DMS 273 treated with DMSO at 0.1 percent for 48 hours (cell line): ENCODE measurements around the gene CDC42BPB.

Source experiments
- DNase-seq: peaks from one replicate; lab custom pipeline; 2025; lab: John Stamatoyannopoulos, UW

Gene CDC42BPB, protein sequence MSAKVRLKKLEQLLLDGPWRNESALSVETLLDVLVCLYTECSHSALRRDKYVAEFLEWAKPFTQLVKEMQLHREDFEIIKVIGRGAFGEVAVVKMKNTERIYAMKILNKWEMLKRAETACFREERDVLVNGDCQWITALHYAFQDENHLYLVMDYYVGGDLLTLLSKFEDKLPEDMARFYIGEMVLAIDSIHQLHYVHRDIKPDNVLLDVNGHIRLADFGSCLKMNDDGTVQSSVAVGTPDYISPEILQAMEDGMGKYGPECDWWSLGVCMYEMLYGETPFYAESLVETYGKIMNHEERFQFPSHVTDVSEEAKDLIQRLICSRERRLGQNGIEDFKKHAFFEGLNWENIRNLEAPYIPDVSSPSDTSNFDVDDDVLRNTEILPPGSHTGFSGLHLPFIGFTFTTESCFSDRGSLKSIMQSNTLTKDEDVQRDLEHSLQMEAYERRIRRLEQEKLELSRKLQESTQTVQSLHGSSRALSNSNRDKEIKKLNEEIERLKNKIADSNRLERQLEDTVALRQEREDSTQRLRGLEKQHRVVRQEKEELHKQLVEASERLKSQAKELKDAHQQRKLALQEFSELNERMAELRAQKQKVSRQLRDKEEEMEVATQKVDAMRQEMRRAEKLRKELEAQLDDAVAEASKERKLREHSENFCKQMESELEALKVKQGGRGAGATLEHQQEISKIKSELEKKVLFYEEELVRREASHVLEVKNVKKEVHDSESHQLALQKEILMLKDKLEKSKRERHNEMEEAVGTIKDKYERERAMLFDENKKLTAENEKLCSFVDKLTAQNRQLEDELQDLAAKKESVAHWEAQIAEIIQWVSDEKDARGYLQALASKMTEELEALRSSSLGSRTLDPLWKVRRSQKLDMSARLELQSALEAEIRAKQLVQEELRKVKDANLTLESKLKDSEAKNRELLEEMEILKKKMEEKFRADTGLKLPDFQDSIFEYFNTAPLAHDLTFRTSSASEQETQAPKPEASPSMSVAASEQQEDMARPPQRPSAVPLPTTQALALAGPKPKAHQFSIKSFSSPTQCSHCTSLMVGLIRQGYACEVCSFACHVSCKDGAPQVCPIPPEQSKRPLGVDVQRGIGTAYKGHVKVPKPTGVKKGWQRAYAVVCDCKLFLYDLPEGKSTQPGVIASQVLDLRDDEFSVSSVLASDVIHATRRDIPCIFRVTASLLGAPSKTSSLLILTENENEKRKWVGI (N-terminal part only)

DNA sequence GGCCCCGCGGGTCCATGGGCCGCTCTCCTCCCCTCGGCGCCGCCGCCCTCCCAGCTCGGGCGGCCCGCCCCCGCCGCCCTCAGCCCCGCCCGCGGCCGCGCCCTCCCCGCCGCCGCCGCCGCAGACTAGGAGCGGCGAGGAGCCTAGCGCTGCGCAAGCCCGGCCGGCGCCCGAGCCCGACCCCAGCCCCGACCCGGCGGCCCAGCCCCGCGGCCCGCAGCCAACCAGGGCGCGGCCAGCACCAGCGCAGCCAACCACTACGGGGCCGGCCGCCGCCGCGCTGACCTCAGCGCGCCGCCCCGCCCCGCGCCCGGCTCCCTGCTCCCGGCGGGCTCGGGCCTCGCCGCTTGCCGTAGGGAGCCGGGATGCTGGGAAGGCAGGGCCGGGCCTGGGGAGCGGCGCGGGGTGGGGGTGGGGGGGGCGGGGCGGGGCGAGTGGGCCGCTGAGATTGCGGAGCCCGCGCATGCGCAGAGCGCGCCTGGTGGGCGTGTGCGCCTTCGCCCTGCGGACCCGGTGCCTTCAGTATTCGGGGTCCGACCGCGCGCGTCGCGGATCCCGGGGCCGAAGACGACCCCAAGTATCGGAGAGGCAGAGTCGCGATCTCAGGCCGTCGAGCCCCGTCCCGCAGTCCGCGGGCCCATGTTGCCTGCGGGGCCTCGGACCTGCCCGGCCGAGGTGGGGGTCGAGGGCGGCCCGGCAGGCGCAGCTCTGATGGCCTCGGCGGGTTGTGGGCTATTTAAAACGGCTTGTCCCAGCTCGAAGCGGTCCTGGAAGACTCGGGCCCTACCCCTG is at the start of gene CDC42BPB:
Gene CDC42BPB (minus strand): TSS at position 178 of the 792 bp plus-strand sequence. CDS start 376 bp downstream, outside the sequence.
- peak; percentile 68 for DNase-seq

DNA sequence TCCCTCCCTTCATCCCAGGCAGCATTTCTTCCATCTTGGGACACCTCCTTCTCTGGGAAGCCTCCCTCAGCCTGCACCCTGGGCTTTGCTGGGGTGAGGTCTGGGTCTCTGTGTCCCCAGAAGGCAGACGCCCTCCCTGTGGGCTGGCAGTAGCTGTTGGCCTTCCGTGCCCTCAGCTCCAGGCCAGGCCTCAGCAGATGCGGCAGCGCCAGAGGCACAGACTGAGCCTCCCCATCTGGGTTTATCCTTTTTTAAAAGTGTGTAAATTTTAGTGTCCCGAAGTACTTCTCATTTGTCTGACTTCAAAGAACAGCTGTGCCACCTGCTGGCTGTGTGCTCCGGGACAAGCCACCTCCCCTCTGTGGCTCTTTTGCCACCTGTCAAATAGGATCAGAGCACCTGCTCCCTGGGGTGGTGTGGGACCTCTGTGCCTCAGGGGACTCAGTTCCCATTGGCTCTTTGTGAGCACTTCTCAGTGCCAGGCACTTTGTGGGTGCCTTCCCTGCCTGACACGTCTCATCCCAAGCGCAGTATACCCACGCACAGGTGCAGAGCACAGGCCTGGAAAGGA is 48.3 kb upstream of the CDC42BPB start:
- peak; percentile 15 for DNase-seq

DNA sequence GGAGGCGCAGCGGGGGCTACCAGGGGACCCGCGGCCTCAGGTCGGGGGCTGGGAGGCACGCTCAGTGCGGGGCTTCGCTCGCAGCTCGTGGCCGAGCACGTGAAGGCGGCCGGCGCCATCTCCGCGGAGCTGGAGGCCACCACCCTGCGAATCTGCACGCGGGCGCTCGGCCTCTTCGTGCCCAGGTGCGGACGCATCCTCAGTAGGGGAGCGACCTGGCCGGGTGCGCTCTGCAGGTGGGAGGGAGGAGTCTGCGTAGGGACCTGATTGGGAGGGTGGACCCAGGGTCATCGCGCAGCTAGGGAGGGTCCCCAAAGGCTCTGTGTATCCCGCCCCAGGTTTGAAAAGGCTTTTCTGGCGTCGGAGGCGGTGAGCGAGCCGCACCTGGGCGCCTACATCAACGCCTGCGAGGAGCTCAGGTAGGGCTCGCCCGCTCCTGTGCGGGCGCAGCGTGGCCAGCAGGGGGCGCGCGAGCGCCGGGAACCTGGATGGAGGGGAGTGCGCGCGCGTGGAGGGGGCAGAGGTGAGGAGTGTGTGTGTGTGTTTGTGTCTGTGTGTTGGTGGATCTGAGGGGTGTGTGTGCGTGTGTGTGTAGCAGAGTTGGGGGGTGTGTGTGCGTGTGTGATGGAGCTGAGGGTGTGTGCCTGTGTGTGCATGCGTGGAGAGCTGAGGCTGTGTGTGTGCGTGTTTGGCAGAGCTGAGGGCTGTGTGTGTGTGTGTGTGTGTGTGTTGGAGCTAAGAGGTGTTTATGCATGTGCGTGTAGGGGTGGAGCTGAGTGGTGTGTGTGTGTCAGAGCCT is 47.5 kb upstream of the CDC42BPB start:
- DNase-seq: no peak

DNA sequence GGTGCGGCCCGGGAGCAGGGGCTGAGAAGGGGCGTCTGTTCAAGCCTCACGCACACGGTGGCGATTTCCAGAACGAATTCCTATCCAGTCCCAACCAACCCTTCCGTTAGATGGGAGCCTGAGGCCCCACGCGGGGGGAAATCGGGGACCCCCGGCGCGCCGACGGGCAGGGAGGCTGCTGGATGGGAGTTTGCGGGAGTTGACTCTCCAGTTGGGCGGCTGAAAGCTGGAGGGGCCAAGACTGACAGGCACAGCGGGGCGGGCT is 47.0 kb upstream of the CDC42BPB start:
- DNase-seq: no peak

DNA sequence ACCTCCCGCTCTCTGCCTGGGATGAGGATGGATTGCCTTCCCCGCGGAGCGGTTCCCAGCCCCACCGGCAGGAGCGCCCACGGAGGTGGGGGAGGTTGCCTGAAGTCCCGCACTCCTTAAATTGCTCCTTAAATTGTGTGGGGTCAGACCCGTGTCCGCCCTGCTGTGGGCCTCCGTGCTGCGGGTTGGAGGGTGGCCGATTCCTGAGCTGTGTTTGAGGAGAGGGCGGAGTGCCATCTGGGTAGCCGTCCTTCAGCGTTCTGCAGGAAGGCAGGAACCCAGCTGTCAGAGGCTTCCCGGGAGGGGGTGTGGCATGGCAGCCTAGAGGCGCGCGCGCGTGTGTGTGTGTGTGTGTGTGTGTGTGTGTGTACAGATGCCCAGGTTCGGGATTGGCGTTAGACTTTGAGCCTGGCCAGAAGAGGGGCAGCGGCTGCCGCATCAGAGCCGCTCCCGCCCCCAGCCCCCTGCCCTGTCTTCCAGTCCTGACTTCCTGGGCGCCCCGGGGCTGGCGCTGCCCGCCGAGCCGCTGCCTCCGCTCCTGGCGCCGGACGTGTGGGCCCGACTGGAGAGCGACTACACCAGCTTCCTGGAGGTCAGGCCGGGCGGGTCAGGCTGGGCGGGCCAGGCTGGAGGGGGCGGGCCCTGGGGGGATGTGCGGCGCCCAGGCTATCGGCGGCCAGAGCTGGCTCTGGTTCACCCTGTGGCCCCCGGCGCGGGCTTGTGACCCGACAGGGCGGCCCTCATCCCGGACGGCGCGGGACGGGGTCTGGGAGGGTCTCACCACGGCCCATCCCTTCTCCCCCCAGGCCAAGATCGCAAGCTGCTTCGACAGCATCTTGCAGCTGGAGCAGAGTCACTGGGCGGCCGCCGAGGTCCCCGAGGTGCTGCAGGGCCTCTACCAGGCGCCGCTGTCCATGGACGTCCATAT is 46.4 kb upstream of the CDC42BPB start:
- peak; percentile 86 for DNase-seq

DNA sequence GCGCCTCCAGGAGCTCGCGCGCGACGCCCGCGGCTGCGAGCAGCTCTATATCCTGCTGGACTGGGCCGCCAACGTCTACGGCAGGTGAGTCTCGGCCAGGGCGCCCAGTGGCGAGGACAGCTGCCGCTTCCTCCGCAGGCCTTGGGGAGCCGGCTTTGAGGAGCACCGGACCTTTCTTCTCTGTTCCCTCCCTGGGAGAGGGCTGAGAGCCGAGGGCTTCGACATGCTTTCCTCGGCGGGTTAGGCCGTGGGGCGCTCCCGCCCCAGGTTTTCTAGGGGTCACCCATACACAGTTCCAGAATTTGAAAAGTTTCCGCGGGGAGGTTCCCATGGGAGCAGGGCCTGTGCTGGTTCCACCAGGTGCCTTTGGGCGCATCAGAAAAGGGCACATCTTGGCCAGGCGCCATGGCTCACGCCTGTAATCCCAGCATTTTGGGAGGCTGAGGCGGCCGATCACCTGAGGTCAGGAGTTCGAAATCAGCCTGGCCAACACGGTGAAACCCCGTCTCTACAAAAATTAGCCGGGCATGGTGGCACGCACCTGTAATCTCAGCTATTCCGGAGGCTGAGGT is 45.4 kb upstream of the CDC42BPB start:
- no peak for DNase-seq

DNA sequence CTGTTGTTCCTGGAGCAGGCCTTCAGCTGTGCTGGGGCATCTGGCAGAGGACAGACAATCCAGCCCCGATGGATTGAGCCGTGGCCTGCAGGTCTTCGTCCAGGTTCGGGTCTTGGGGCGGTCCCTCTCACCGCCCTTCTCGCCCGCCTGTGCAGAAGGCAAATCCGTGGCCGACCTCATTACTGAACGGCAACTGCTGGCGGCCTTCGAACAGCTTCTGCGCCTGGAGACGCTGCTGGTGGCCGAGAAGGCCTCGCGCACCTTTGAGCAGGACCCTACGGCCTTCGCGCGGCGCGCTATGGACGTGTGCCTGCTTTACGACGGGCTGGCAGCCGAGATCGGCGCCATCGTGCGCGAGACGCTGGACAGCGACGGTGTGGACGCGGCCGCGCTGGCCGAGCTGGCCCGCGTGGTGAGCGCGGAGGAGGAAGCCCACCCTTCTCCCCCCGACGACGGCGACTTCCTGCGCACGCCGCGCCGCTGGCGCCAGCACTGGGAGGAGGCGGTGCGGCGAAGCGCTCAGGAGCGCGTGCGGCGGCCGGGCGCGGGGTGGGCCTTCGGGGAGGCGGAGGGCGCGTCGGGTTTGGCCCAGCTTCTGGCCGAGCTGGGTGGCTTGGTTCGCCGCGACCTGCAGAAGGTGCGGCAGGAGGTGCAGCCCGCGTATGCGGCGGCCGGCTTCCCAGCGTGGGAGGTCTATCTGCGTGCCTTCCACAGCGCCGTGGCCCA is 44.8 kb upstream of the CDC42BPB start:
- DNase-seq: no peak

DNA sequence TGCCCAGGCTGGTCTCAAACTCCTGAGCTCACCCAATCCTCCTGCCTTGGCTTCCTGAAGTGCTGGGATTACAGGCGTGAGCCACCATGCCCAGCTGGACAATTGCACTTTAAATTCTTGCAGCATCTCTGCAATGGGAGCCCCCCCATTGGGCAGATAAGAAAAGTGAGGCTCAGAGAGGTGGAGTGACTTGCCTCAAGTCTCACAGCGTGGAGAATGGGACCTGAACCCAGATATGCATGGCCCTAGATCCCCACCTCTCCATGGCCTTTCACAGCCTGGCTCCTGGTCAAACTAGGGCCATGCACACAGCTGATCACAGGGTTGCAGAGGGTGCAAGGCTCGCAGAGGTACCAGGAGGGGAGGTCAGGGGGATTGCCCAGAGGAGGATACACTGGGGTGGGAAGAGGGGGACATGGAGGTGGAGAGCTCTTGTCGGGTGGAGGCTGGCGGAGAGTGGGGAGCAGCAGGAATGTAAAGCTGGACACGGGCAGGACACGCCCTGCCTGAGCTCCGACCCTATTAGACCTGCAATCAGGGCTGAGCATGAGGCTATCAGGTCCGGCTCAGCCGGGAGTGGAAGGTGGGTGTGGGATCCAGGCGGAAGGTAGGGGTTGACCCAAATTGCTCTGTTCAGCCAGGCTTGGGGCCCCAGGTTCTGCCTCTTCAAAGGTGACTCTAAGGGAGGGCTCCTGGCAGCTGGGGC is 44.1 kb upstream of the CDC42BPB start:
- DNase-seq: no peak

DNA sequence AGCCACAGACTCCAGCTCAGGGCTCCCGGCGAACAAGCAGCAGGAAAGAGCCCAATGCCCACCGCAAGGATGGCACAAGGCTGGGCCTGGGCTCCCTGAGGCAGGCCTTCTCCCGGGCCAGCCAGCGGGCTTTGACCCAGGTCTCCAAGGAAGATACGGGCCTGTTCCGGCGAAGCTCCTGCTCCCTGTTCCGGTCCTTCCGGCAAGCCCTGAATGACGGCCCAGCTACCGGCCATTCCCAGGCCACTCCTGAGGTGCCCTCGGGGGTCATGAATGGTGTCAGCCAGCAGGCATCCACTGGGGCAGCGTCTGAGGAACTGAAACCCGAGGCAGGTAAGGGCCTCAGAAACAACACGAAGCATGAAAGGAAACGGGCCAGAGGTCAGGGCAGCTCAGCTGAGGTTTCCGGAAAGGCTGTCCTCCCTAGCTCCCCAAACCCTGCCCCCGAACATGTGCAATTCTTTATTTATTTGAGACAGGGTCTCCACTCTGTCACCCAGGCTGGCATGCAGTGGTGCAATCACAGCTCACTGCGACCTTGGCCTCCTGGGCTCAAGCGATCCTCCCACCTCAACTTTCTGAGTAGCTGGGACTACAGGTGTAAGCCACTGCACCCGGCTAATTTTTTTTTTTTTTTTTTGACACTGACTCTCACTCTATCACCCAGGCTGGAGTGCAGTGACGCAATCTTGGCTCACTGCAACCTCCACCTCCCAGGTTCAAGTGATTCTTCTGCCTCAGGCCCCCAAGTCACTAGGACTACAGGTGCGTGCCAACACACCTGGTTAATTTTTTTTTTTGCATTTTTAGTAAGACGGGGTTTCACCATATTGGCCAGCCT is 43.2 kb upstream of the CDC42BPB start:
- DNase-seq: no peak

DNA sequence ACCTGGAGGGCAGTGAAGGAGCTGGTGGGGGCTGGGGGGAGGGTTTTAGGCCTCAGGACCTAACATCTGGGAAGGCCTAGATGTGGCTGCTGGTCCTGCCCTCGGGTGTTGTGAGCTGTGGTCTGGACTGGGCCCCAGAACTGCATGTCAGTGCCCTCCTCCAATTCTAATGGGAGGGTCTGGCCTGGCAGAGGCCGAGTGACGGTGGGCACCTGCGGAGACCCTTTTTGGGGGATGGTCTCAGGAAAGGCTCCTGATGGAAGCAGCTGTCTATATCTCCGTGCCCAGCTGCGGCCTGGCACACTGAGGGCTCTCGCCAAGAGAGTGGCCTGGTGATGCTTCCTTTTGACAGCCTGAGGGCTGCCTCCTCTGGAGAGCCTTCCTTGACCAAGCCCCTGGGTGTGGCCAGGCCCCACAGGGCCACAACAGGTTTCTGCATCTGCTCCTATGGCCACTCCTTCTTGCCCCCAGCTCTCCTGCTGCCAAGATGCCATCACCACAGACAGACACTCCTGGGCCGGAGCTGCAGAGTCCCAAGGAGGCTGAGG is 42.5 kb upstream of the CDC42BPB start:
- DNase-seq: no peak

DNA sequence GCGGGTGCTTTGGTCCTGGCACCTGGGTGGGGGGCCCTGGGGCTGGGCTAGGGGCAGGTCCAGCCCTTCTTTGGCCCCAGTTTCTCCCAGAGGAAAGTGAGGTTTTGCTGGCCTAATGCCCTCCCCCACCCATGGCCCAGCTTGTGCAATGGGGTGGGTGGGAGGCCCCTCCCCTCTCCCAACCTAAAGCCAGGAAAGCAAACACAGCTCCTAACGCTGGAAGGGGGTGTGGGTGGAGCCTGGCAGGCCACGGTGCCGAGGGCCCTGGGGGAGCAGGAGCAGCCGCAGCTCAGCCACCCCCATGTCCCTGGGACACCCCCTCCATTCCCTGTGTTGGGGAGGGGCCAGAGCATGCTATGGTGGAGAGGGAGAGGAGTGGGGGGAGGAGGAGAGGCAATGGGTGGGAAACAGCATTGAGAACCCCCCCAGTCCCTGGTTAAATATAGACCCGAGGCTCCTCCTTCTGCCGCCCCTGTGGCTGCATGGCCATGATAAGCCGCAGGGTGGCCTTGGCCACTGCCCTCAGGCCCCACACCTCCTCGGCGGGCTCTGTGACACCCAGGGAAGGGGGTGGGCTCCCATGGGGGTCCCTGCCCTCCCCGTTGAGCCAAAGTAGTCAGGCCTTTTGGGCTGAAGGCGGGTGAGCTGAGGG is 41.9 kb upstream of the CDC42BPB start:
- DNase-seq: no peak

DNA sequence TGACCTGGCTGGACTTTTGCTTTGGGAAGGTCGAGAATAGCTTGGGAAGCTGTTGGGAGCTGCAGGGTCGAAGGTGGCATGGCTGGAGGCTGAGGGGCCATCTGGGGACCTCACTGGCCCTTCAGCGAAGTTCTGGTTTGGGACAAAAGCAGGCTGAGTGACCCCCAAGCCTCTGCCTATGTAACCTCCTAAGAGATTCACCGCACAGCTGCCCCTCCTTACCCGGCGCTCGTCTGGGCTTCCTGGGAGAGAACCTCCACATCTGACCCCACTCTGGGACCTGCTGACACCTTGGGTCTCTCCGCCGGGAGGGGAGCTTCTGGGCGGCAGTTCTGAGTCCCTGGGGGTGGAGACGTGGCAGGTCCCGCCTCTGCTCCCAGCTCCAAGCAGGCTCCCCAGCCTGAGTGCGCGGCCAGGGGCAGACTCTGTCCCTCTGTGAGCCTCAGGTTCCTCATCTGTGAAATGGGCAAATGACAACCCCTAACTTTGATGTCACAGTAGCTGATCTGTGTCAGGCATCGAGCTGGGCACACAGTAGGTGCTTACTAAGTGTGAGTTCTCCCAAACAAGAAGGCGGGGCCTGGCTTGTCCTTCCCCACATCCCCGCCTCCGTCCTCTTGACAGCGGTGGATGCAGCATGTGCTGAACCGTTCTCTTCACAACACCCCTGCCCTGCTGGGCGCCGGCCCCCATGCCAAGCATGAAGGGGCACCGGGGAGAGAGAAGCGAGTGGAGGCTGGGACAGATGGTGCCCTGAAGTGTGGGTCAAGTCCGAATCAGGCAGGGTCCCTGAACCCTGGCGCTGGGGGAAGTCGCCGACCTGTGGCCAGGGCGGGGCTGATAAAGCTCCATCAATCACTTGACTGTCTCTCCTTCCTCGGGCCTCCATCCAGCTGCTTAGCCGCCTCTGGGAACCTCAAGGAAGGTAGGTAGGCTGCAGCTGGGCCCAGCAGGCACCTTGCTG is 40.9 kb upstream of the CDC42BPB start:
- DNase-seq: no peak

DNA sequence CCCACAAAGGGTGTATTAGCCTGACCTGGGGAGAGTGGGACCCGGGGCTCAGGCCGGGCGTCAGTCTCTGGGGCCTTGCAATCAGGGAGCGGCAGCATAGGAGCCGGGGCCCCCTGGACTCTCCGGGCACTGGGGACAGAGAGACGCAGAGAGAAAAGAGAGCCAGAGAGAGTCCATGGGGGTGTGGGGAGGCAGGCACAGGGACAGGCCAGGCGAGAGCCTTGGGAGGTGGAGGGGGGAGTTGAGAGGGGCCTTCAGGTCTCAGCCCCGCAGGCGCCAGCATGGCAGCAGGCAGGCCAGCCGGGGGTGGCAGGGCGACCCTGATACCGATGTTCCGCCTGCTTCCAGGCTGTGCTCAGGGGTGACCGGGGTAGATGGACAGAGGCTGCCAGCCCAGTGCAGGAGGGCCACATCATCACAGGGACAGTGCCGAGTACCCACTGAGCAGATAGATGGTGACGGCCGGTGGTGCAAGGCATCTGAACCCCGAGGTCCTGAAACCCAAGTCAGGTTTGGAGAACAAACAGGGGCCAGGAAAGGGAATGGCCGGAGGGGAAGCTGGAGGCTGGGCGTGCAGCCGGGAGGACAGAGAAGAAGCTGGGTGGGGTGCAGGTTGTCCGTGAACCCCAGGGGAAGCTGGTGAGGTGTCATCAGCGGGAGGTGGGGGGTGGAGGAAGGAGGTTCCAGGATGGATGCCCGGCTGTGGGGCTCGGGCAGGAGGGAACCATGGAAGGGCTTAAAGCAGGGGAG is 40.1 kb upstream of the CDC42BPB start:
- no peak for DNase-seq

DNA sequence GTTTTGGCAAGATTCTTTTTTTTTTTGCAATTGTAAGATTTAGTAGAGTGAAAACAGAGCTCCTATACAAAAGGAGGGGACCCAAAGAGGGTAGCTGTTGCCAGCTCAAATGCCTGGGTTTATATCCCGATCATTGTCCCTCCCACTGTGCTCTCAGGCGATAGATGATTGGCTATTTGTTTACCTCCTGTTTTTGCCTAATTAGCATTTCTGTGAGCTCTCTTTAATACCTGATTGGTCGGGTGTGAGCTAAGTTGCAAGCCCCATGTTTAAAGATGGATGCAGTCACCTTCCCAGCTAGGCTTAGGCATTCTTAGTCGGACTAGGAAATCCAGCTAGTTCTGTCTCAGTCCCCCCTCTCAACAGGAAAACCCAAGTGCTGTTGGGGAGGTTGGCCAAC is 39.0 kb upstream of the CDC42BPB start:
- DNase-seq: no peak
